HEK293 (cell line): Measurements from ENCODE around the gene CD3D.

ENCODE experiments used
- OSR2 ChIP-seq: fragments of 450-650 bp; formaldehyde crosslinking; IDR thresholded peaks from 2 replicates; pipeline ENCODE4 v1.5.1; 2016; ENCODE audit warnings: missing biosample characterization, missing genetic modification characterization
- SP2 ChIP-seq: fragments of 450-650 bp; formaldehyde crosslinking; IDR thresholded peaks from 2 replicates; pipeline ENCODE4 v1.5.1; 2016; ENCODE audit warnings: missing biosample characterization, missing genetic modification characterization
- YY1 ChIP-seq: fragments of 450-650 bp; formaldehyde crosslinking; IDR thresholded peaks from 2 replicates; pipeline ENCODE4 v1.5.1; 2018; ENCODE audit warnings: missing biosample characterization, missing genetic modification characterization
- ZNF148 ChIP-seq: fragments of 450-650 bp; formaldehyde crosslinking; IDR thresholded peaks from 2 replicates; pipeline ENCODE4 v1.5.0; 2017; ENCODE audit warnings: missing biosample characterization, missing genetic modification characterization, borderline replicate concordance
- ZNF362 ChIP-seq: fragments of 450-650 bp; formaldehyde crosslinking; IDR thresholded peaks from 2 replicates; pipeline ENCODE4 v1.5.1; 2016; ENCODE audit warnings: missing biosample characterization, missing genetic modification characterization
- ZNF501 ChIP-seq: fragments of 450-650 bp; formaldehyde crosslinking; IDR thresholded peaks from 2 replicates; pipeline ENCODE4 v1.5.1; 2016; ENCODE audit warnings: missing biosample characterization, missing genetic modification characterization
- ZNF629 ChIP-seq: fragments of 450-650 bp; formaldehyde crosslinking; IDR thresholded peaks from 2 replicates; pipeline ENCODE4 v1.5.1; 2017; ENCODE audit warnings: missing biosample characterization, missing genetic modification characterization
- ZNF639 ChIP-seq: fragments of 450-650 bp; formaldehyde crosslinking; IDR thresholded peaks from 2 replicates; pipeline ENCODE4 v1.5.1; 2016; ENCODE audit warnings: missing biosample characterization, missing genetic modification characterization
- ZNF792 ChIP-seq: fragments of 450-650 bp; formaldehyde crosslinking; IDR thresholded peaks from 2 replicates; pipeline ENCODE4 v1.5.1; 2016; ENCODE audit warnings: missing biosample characterization, missing genetic modification characterization
- TF ChIP-seq, protein P1 (sequence below): fragments of 450-650 bp; formaldehyde crosslinking; IDR thresholded peaks from 2 replicates; pipeline ENCODE4 v1.5.1; 2016; ENCODE audit warnings: missing biosample characterization, missing genetic modification characterization
- TF ChIP-seq, protein P2 (sequence below): fragments of 450-650 bp; formaldehyde crosslinking; conservative IDR thresholded peaks from 2 replicates; pipeline ENCODE4 v1.5.1; 2016; ENCODE audit warnings: low read depth, missing biosample characterization, missing genetic modification characterization
- TF ChIP-seq, protein P3 (sequence below): fragments of 450-650 bp; formaldehyde crosslinking; IDR thresholded peaks from 2 replicates; pipeline ENCODE4 v1.5.1; 2016; ENCODE audit warnings: missing biosample characterization, missing genetic modification characterization
- TF ChIP-seq, protein P4 (sequence below): fragments of 450-650 bp; formaldehyde crosslinking; IDR thresholded peaks from 2 replicates; pipeline ENCODE4 v1.5.1; 2016; ENCODE audit warnings: missing biosample characterization, missing genetic modification characterization, low read depth

DNA sequence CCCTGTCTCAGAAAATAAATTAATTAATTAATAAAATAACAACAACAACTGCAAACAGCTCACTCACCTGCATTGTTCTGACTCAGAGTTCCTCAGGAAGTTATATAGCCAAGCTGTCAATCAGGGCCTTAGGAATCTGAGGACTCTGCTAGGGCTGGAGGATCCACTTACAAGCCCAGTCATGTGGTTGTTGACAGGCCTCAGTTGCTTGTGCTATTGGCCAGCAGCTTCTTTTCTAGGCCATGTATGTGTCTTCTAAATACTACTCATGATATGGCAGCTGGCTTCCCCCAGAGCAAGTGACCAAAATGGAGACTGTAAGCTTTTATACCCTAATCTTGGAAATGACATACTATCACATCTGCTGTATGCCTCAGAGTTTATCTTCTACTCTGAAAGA is 38.1 kb upstream of the CD3D start:
- no peak for TF ChIP-seq ZNF792 (tag by site-specific recombination)
- TF ChIP-seq ZNF148 (tag by site-specific recombination): no peak
- TF ChIP-seq ZNF501 (tag by site-specific recombination): no peak
- TF ChIP-seq, protein P1, sequence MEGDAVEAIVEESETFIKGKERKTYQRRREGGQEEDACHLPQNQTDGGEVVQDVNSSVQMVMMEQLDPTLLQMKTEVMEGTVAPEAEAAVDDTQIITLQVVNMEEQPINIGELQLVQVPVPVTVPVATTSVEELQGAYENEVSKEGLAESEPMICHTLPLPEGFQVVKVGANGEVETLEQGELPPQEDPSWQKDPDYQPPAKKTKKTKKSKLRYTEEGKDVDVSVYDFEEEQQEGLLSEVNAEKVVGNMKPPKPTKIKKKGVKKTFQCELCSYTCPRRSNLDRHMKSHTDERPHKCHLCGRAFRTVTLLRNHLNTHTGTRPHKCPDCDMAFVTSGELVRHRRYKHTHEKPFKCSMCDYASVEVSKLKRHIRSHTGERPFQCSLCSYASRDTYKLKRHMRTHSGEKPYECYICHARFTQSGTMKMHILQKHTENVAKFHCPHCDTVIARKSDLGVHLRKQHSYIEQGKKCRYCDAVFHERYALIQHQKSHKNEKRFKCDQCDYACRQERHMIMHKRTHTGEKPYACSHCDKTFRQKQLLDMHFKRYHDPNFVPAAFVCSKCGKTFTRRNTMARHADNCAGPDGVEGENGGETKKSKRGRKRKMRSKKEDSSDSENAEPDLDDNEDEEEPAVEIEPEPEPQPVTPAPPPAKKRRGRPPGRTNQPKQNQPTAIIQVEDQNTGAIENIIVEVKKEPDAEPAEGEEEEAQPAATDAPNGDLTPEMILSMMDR (tag by site-specific recombination): no peak
- TF ChIP-seq SP2 (tag by site-specific recombination): no peak
- TF ChIP-seq YY1 (tag by site-specific recombination): no peak
- TF ChIP-seq, protein P2, sequence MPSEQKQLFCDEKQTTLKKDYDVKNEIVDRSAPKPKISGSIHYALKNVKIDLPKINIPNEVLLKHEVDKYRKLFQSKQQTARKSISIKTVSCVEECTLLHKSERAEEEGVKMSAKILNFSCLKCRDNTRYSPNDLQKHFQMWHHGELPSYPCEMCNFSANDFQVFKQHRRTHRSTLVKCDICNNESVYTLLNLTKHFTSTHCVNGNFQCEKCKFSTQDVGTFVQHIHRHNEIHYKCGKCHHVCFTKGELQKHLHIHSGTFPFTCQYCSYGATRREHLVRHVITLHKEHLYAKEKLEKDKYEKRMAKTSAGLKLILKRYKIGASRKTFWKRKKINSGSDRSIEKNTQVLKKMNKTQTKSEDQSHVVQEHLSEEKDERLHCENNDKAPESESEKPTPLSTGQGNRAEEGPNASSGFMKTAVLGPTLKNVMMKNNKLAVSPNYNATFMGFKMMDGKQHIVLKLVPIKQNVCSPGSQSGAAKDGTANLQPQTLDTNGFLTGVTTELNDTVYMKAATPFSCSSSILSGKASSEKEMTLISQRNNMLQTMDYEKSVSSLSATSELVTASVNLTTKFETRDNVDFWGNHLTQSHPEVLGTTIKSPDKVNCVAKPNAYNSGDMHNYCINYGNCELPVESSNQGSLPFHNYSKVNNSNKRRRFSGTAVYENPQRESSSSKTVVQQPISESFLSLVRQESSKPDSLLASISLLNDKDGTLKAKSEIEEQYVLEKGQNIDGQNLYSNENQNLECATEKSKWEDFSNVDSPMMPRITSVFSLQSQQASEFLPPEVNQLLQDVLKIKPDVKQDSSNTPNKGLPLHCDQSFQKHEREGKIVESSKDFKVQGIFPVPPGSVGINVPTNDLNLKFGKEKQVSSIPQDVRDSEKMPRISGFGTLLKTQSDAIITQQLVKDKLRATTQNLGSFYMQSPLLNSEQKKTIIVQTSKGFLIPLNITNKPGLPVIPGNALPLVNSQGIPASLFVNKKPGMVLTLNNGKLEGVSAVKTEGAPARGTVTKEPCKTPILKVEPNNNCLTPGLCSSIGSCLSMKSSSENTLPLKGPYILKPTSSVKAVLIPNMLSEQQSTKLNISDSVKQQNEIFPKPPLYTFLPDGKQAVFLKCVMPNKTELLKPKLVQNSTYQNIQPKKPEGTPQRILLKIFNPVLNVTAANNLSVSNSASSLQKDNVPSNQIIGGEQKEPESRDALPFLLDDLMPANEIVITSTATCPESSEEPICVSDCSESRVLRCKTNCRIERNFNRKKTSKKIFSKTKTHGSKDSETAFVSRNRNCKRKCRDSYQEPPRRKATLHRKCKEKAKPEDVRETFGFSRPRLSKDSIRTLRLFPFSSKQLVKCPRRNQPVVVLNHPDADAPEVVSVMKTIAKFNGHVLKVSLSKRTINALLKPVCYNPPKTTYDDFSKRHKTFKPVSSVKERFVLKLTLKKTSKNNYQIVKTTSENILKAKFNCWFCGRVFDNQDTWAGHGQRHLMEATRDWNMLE (tag by site-specific recombination): no peak
- TF ChIP-seq, protein P3, sequence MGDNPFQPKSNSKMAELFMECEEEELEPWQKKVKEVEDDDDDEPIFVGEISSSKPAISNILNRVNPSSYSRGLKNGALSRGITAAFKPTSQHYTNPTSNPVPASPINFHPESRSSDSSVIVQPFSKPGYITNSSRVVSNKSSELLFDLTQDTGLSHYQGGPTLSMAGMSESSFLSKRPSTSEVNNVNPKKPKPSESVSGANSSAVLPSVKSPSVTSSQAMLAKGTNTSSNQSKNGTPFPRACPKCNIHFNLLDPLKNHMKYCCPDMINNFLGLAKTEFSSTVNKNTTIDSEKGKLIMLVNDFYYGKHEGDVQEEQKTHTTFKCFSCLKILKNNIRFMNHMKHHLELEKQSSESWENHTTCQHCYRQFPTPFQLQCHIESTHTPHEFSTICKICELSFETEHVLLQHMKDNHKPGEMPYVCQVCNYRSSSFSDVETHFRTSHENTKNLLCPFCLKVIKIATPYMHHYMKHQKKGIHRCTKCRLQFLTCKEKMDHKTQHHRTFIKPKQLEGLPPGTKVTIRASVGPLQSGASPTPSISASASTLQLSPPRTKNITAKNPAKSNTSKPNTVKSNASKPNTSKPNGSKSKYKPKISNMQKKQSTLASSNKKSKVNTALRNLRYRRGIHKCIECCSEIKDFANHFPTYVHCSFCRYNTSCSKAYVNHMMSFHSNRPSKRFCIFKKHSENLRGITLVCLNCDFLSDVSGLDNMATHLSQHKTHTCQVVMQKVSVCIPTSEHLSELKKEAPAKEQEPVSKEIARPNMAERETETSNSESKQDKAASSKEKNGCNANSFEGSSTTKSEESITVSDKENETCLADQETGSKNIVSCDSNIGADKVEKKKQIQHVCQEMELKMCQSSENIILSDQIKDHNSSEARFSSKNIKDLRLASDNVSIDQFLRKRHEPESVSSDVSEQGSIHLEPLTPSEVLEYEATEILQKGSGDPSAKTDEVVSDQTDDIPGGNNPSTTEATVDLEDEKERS: no peak
- TF ChIP-seq, protein P4, sequence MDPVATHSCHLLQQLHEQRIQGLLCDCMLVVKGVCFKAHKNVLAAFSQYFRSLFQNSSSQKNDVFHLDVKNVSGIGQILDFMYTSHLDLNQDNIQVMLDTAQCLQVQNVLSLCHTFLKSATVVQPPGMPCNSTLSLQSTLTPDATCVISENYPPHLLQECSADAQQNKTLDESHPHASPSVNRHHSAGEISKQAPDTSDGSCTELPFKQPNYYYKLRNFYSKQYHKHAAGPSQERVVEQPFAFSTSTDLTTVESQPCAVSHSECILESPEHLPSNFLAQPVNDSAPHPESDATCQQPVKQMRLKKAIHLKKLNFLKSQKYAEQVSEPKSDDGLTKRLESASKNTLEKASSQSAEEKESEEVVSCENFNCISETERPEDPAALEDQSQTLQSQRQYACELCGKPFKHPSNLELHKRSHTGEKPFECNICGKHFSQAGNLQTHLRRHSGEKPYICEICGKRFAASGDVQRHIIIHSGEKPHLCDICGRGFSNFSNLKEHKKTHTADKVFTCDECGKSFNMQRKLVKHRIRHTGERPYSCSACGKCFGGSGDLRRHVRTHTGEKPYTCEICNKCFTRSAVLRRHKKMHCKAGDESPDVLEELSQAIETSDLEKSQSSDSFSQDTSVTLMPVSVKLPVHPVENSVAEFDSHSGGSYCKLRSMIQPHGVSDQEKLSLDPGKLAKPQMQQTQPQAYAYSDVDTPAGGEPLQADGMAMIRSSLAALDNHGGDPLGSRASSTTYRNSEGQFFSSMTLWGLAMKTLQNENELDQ (tag by site-specific recombination): no peak
- no peak for TF ChIP-seq ZNF639
- no peak for TF ChIP-seq OSR2
- no peak for TF ChIP-seq ZNF362 (tag by site-specific recombination)
- TF ChIP-seq ZNF629 (tag by site-specific recombination): no peak
